Mesothelial cell of epicardium (in vitro differentiated cells): ENCODE results near the gene RASL10A. TPM values are rescaled to one million over a fixed set of nuclear protein-coding genes. Genes with fewer than 3 reads are reported as not detected.

Experiments
- DNase-seq, 2 experiments: peaks; one replicate each; pipeline ENCODE4 v3.0.0; 2021; ENCODE audit warnings: low spot score in 2 of 2; ENCODE audit not compliant: unreplicated experiment in 2 of 2
- H3K27ac Mint-ChIP-seq: 2 replicates; pipeline ENCODE4 v1.8.0; 2021; ENCODE audit warnings: mixed read lengths
- H3K27me3 Mint-ChIP-seq: 2 replicates; pipeline ENCODE4 v1.8.0; 2021; ENCODE audit warnings: low read depth, mixed read lengths
- H3K36me3 Mint-ChIP-seq: 2 replicates; pipeline ENCODE4 v1.8.0; 2021; ENCODE audit warnings: mixed read lengths
- H3K4me1 Mint-ChIP-seq: 2 replicates; pipeline ENCODE4 v1.8.0; 2021; ENCODE audit warnings: mixed read lengths
- H3K4me3 Mint-ChIP-seq: 2 replicates; pipeline ENCODE4 v1.8.0; 2021; ENCODE audit warnings: mild to moderate bottlenecking, moderate library complexity, mixed read lengths
- H3K9me3 Mint-ChIP-seq: 2 replicates; pipeline ENCODE4 v1.8.0; 2021; ENCODE audit warnings: mixed read lengths
- microRNA-seq: library from miRNA; unstranded; fragments of <30 nt; microRNA quantifications from one replicate; pipeline ENCODE4 v1.2.0, GENCODE V29; 2021; ENCODE audit warnings: inconsistent platforms, mixed read lengths
- total RNA-seq: library from RNA; stranded (reverse); gene quantifications from 3 replicates; pipeline ENCODE4 v1.2.1, GENCODE V29; 2021
- TF ChIP-seq, protein P1 (sequence below): fragments of 200-600 bp; sonication (generic); IDR thresholded peaks from one replicate; pipeline ENCODE4 v1.5.0; 2021; ENCODE audit warnings: antibody characterized with exemption; ENCODE audit not compliant: unreplicated experiment

RASL10A gene
- total RNA-seq, 1 donor from 2014 or later: 3.8 TPM

- Mint-ChIP-seq H3K27me3 (no peaks in the 10 kb centered on the region), H3K9me3 (no peaks in the 10 kb centered on the region), H3K36me3 (peaks cover 3% of the 10 kb centered on the region), H3K27ac (peak overlapping the region; percentile 95), H3K4me1 (peaks cover 31% of the 10 kb centered on the region), H3K4me3 (peak overlapping the region; percentile 92)
- TF ChIP-seq, protein P1, sequence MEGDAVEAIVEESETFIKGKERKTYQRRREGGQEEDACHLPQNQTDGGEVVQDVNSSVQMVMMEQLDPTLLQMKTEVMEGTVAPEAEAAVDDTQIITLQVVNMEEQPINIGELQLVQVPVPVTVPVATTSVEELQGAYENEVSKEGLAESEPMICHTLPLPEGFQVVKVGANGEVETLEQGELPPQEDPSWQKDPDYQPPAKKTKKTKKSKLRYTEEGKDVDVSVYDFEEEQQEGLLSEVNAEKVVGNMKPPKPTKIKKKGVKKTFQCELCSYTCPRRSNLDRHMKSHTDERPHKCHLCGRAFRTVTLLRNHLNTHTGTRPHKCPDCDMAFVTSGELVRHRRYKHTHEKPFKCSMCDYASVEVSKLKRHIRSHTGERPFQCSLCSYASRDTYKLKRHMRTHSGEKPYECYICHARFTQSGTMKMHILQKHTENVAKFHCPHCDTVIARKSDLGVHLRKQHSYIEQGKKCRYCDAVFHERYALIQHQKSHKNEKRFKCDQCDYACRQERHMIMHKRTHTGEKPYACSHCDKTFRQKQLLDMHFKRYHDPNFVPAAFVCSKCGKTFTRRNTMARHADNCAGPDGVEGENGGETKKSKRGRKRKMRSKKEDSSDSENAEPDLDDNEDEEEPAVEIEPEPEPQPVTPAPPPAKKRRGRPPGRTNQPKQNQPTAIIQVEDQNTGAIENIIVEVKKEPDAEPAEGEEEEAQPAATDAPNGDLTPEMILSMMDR: no peak
- no peak for DNase-seq
These were observed 49.6 kb downstream of the RASL10A start for GRCh38 chr22:29265929-29266328.

DNA sequence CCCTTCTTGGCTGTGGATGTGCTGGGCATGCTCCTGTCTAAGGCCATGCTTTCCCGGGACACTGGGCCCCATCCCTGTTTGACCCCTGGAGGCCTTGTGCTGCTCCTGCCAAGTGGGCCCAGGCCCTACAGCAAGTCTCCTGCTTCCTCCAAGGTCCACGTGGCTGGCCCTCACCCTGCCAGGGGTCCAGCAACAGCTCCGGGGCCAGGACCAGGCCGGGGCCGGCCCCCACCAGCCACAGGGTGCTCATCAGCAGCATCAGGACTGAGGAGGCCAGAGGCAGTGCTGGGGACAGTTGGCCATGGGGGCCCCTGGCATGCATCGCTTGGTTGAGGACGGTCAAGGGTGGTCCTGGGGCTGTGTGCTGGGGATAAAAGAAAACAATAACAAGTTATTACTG is 50.2 kb downstream of the RASL10A start:
- TF ChIP-seq, protein P1: no peak
- Mint-ChIP-seq H3K4me1 (peaks cover 25% of the 10 kb centered on the region), H3K36me3 (peaks cover 3% of the 10 kb centered on the region), H3K27me3 (no peaks in the 10 kb centered on the region), H3K4me3 (no peak overlapping the region), H3K9me3 (no peaks in the 10 kb centered on the region), H3K27ac (no peak overlapping the region)
- DNase-seq: no peak

- Mint-ChIP-seq H3K4me3 (no peak overlapping the region), H3K4me1 (peaks cover 12% of the 10 kb centered on the region), H3K36me3 (peaks cover 3% of the 10 kb centered on the region), H3K27me3 (no peaks in the 10 kb centered on the region), H3K9me3 (no peaks in the 10 kb centered on the region), H3K27ac (no peak overlapping the region)
- TF ChIP-seq, protein P1: no peak
- no peak for DNase-seq
These were observed 51.7 kb downstream of the RASL10A start for GRCh38 chr22:29263791-29264276.

Small RNA genes lying within 50 kb of the gene (microRNA-seq; reads per million reads assigned to microRNA genes)
- gene MIR3653: 18.5 reads per million, percentile 42 among the genes with 10 or more reads in this experiment

Other genes with a start within 250 kb of the RASL10A start
- gene KREMEN1, start 242.7 kb downstream of the RASL10A start, total RNA-seq: 24.4 to 30.9 TPM (median 28.5 TPM) in 3 replicates
- 15.7 to 18.1 TPM (median 17.6 TPM) in 3 replicates for gene EMID1, start 109.8 kb downstream of the RASL10A start, total RNA-seq
- gene RHBDD3, start 47.7 kb downstream of the RASL10A start, total RNA-seq: 55.9 to 59.6 TPM (median 58.0 TPM) in 3 replicates
- gene EWSR1, start 47.4 kb downstream of the RASL10A start, total RNA-seq: 364 to 381 TPM (median 379 TPM) in 3 replicates
- 13.4 to 14.6 TPM (median 13.6 TPM) in 3 replicates for gene GAS2L1, start 9.0 kb downstream of the RASL10A start, total RNA-seq
- gene AP1B1, start 72.9 kb upstream of the RASL10A start, total RNA-seq: 40.3 to 43.9 TPM (median 41.0 TPM) in 3 replicates
- gene RFPL1, start 122.9 kb upstream of the RASL10A start, total RNA-seq: 0.29 to 0.63 TPM (median 0.54 TPM) in 3 replicates
- gene NEFH, start 164.5 kb upstream of the RASL10A start, total RNA-seq: 3.4 to 4.3 TPM (median 3.5 TPM) in 3 replicates
- gene THOC5, start 238.1 kb upstream of the RASL10A start, total RNA-seq: 44.8 to 59.6 TPM (median 47.8 TPM) in 3 replicates